Right atrium auricular region (tissue), 2 donors: ENCODE measurements around the gene KIAA0040. TPM values are rescaled to one million over a fixed set of nuclear protein-coding genes. Genes with fewer than 3 reads are reported as not detected.

Source experiments
- DNase-seq: peaks from one replicate; pipeline ENCODE4 v3.0.0-alpha.2; 2019; ENCODE audit warnings: low spot score
- H3K27ac ChIP-seq, 2 donors: fragments of 200-600 bp; sonication (generic); 1 replicate in 1 of 2; 2 replicates in 1 of 2; pipeline ENCODE4 v1.5.1; 2016 to 2019
- H3K27me3 ChIP-seq, 2 donors: fragments of 200-600 bp; sonication (generic); one replicate each; pipeline versions ENCODE4 v1.5.1 to v1.6.0; 2017 to 2019
- H3K36me3 ChIP-seq: fragments of 200-600 bp; sonication (generic); one replicate; pipeline ENCODE4 v1.5.1; 2016
- H3K4me1 ChIP-seq, 2 donors: fragments of 200-600 bp; sonication (generic); one replicate each; pipeline versions ENCODE4 v1.5.1 to v1.6.0; 2017 to 2019
- H3K4me3 ChIP-seq, 2 donors: fragments of 200-600 bp; sonication (generic); 1 replicate in 1 of 2; 2 replicates in 1 of 2; pipeline ENCODE4 v1.5.1; 2017 to 2019; ENCODE audit warnings: mild to moderate bottlenecking in 1 of 2, moderate library complexity in 1 of 2
- H3K9me3 ChIP-seq, 2 donors: fragments of 200-600 bp; sonication (generic); one replicate each; pipeline ENCODE4 v1.5.1; 2019
- CTCF ChIP-seq, 2 donors: fragments of 200-600 bp; sonication (generic); IDR thresholded peaks; one replicate each; pipeline ENCODE4 v1.5.1; 2019; ENCODE audit warnings: antibody characterized with exemption in 2 of 2
- total RNA-seq, 2 donors: library from RNA; depleted of rRNA; stranded (reverse); fragments of >200 nt; gene quantifications; one replicate each; pipeline ENCODE4 v1.1.0, GENCODE V29; 2016

The KIAA0040 gene
- total RNA-seq, 2 donors from 2014 or later, result 11.9 to 37.3 TPM

- Histone ChIP-seq H3K9me3 (no peaks in the 10 kb centered on the region), H3K4me3 (no peak overlapping the region), H3K27ac (no peak overlapping the region), H3K36me3 (no peaks in the 10 kb centered on the region), H3K4me1 (peaks cover 0 to 29% of the 10 kb centered on the region in 2 donors), H3K27me3 (no peaks in the 10 kb centered on the region)
- DNase-seq, result no peak
- TF ChIP-seq CTCF (IDR thresholded peaks at IDR 0.05), result no peak
Observed at GRCh38 chr1:175222296-175222938, 29.8 kb upstream of the KIAA0040 start.

GRCh38 chr1:175221557-175222175, 29.1 kb upstream of the KIAA0040 start:
- H3K27ac ChIP-seq, result no peak overlapping the region
- peaks cover 0 to 29% of the 10 kb centered on the region in 2 donors for H3K4me1 ChIP-seq
- no peaks in the 10 kb centered on the region for H3K9me3 ChIP-seq
- no peak overlapping the region for H3K4me3 ChIP-seq
- H3K27me3 ChIP-seq, result no peaks in the 10 kb centered on the region
- no peaks in the 10 kb centered on the region for H3K36me3 ChIP-seq
- DNase-seq, result no peak
- peak in 1 of 2 donors; percentile 36 for TF ChIP-seq CTCF (IDR thresholded peaks at IDR 0.05)

- DNase-seq, result no peak
- H3K9me3 ChIP-seq, result no peaks in the 10 kb centered on the region
- no peak overlapping the region for H3K4me3 ChIP-seq
- no peaks in the 10 kb centered on the region for H3K27me3 ChIP-seq
- H3K36me3 ChIP-seq, result no peaks in the 10 kb centered on the region
- no peak for TF ChIP-seq CTCF (IDR thresholded peaks at IDR 0.05)
- H3K27ac ChIP-seq, result no peak overlapping the region
- peaks cover 0 to 29% of the 10 kb centered on the region in 2 donors for H3K4me1 ChIP-seq
Observed at GRCh38 chr1:175220853-175221556, 28.4 kb upstream of the KIAA0040 start.

GRCh38 chr1:175219774-175220173, 27.2 kb upstream of the KIAA0040 start:
- no peak for TF ChIP-seq CTCF (IDR thresholded peaks at IDR 0.05)

GRCh38 chr1:175218786-175219434, 26.3 kb upstream of the KIAA0040 start:
- no peak for TF ChIP-seq CTCF (IDR thresholded peaks at IDR 0.05)
- no peaks in the 10 kb centered on the region for H3K27me3 ChIP-seq
- H3K36me3 ChIP-seq, result no peaks in the 10 kb centered on the region
- H3K9me3 ChIP-seq, result peaks cover 0 to 2% of the 10 kb centered on the region in 2 donors
- no peak for DNase-seq
- H3K27ac ChIP-seq, result no peak overlapping the region
- no peak overlapping the region for H3K4me3 ChIP-seq
- H3K4me1 ChIP-seq, result peaks cover 0 to 29% of the 10 kb centered on the region in 2 donors

More at GRCh38 chr1:175219774-175220173, 27.2 kb upstream of the KIAA0040 start:
- H3K27me3 ChIP-seq, result no peaks in the 10 kb centered on the region
- peaks cover 0 to 29% of the 10 kb centered on the region in 2 donors for H3K4me1 ChIP-seq
- H3K9me3 ChIP-seq, result no peaks in the 10 kb centered on the region
- H3K4me3 ChIP-seq, result no peak overlapping the region
- no peak for DNase-seq
- no peak overlapping the region for H3K27ac ChIP-seq
- H3K36me3 ChIP-seq, result no peaks in the 10 kb centered on the region
